Hepatocyte (in vitro differentiated cells): ENCODE measurements around the gene RAB29.

Experiments used
- CTCF ChIP-seq: fragments of 200-600 bp; sonication (generic); IDR thresholded peaks from 2 replicates; pipeline ENCODE4 v1.5.1; 2016; ENCODE audit warnings: antibody characterized with exemption, mild to moderate bottlenecking; ENCODE audit not compliant: poor library complexity
- EZH2 ChIP-seq: fragments of 200-600 bp; sonication (generic); IDR thresholded peaks from 2 replicates; pipeline ENCODE4 v1.6.1; 2016; ENCODE audit warnings: antibody characterized with exemption, mild to moderate bottlenecking, borderline replicate concordance
- EZH2phosphoT487 ChIP-seq: fragments of 200-600 bp; sonication (generic); IDR thresholded peaks from one replicate; pipeline ENCODE4 v1.6.1; 2018; ENCODE audit warnings: antibody characterized with exemption, mild to moderate bottlenecking, low read depth, moderate library complexity; ENCODE audit not compliant: unreplicated experiment, severe bottlenecking

- TF ChIP-seq CTCF (no peak), EZH2 (no peak), EZH2phosphoT487 (no peak)
Measured at GRCh38 chr1:205746757-205747412, 28.4 kb downstream of the RAB29 start.
